Endothelial cell of umbilical vein (primary cell): ENCODE results near the gene FANCI. TPM values are rescaled to one million over a fixed set of nuclear protein-coding genes. Genes with fewer than 3 reads are reported as not detected.

Experiments
- BruUV-seq: library from RNA; stranded (reverse); fragments of 400-500 nt; replicated peaks from 2 replicates; lab custom pipeline; 2021; lab: Mats Ljungman, UMichigan
- CTCF ChIA-PET: fragments of 300-600, 350-600 bp; sonication (Branson Sonifier 250); formaldehyde crosslinking; loops from one replicate; lab custom pipeline; 2021; ENCODE audit warnings: antibody characterized with exemption, inconsistent platforms; lab: Charles Lee
- POLR2A ChIA-PET: fragments of 300-600, 350-600 bp; sonication (Branson Sonifier 250); formaldehyde crosslinking; loops from one replicate; lab custom pipeline; 2021; ENCODE audit warnings: antibody characterized with exemption, inconsistent platforms; lab: Charles Lee
- DNase-seq: peaks from one replicate; pipeline ENCODE4 v3.0.0-alpha.2; 2011; ENCODE audit warnings: low read depth, low spot score
- FAIRE-seq: peaks from 2 replicates; lab custom pipeline; 2011; peaks lifted over from hg19 to GRCh38; lab: Jason Lieb, UNC
- H2AFZ ChIP-seq: 2 replicates; pipeline ENCODE4 v1.6.0; 2012; ENCODE audit warnings: low read depth, low read length, control low read depth, inconsistent platforms
- H3K27ac ChIP-seq: 2 replicates; pipeline ENCODE4 v1.5.1; 2011; ENCODE audit warnings: low read depth, mild to moderate bottlenecking, control low read depth, low read length, moderate library complexity; ENCODE audit not compliant: insufficient read depth
- H3K27me3 ChIP-seq, 2 experiments: 2 replicates each; pipeline versions ENCODE4 v1.6.0 to v1.6.1; 2011; ENCODE audit warnings: low read length in 2 of 2, mixed read lengths in 1 of 2; ENCODE audit not compliant: control insufficient read depth in 2 of 2, insufficient read depth in 2 of 2
- H3K36me3 ChIP-seq, 2 experiments: 2 replicates in 1 of 2; 3 replicates in 1 of 2; pipeline ENCODE4 v1.5.1; 2011; ENCODE audit warnings: low read length in 2 of 2, mild to moderate bottlenecking in 1 of 2, moderate library complexity in 1 of 2; ENCODE audit not compliant: control insufficient read depth in 2 of 2, insufficient read depth in 2 of 2; ENCODE audit errors: extremely low read depth in 1 of 2
- H3K4me1 ChIP-seq: 3 replicates; pipeline ENCODE4 v1.5.1; 2011; ENCODE audit warnings: mild to moderate bottlenecking, low read length; ENCODE audit not compliant: control insufficient read depth, insufficient read depth; ENCODE audit errors: extremely low read depth
- H3K4me2 ChIP-seq: 2 replicates; pipeline ENCODE4 v1.6.1; 2011; ENCODE audit warnings: low read length, control low read depth, mixed read lengths; ENCODE audit not compliant: insufficient read depth
- H3K4me3 ChIP-seq, 3 experiments: fragments of 200-600 bp in 1 of 3; sonication (generic), shearing (Covaris generic) in 1 of 3; replicated peaks in 1 of 3; 2 replicates each; pipeline ENCODE4 v1.5.1; 2011 to 2016; ENCODE audit warnings: control low read depth in 3 of 3, low read length in 3 of 3, mild to moderate bottlenecking in 2 of 3, inconsistent platforms in 1 of 3, low read depth in 1 of 3, moderate library complexity in 1 of 3; ENCODE audit not compliant: insufficient read depth in 1 of 3
- H3K79me2 ChIP-seq: 2 replicates; pipeline ENCODE4 v1.6.0; 2012; ENCODE audit warnings: low read length, inconsistent platforms; ENCODE audit not compliant: control insufficient read depth, insufficient read depth
- H3K9ac ChIP-seq: replicated peaks from 2 replicates; pipeline ENCODE3; 2011; ENCODE audit warnings: low read length, control low read depth; ENCODE audit not compliant: insufficient read depth; ENCODE audit errors: extremely low read depth
- H3K9me1 ChIP-seq: replicated peaks from 3 replicates; pipeline ENCODE4 v1.6.0; 2011; ENCODE audit warnings: mild to moderate bottlenecking, low read length; ENCODE audit not compliant: control insufficient read depth, insufficient read depth; ENCODE audit errors: extremely low read depth
- H3K9me3 ChIP-seq: replicated peaks from 2 replicates; pipeline ENCODE4 v1.5.1; 2012; ENCODE audit warnings: low read length, inconsistent platforms; ENCODE audit not compliant: control insufficient read depth, insufficient read depth
- H4K20me1 ChIP-seq: replicated peaks from 2 replicates; pipeline ENCODE3; 2011; ENCODE audit warnings: mild to moderate bottlenecking, low read length; ENCODE audit not compliant: control insufficient read depth, insufficient read depth; ENCODE audit errors: extremely low read depth
- CTCF ChIP-seq, 2 donors: IDR thresholded peaks; 1 replicate in 1 of 2; 2 replicates in 1 of 2; pipeline ENCODE4 v1.5.1; 2011; ENCODE audit warnings: low read length in 2 of 2, mild to moderate bottlenecking in 2 of 2, moderate library complexity in 2 of 2, control low read depth in 1 of 2, inconsistent platforms in 1 of 2, low read depth in 1 of 2; ENCODE audit not compliant: insufficient read depth in 1 of 2; ENCODE audit errors: extremely low read depth in 1 of 2
- EZH2 ChIP-seq: IDR thresholded peaks from 2 replicates; pipeline ENCODE4 v1.6.1; 2012; ENCODE audit warnings: borderline replicate concordance, low read depth, mild to moderate bottlenecking, moderate library complexity, low read length, inconsistent platforms; ENCODE audit not compliant: severe bottlenecking
- FOS ChIP-seq: IDR thresholded peaks from 2 replicates; pipeline ENCODE4 v1.6.1; 2011; ENCODE audit warnings: mild to moderate bottlenecking, low read length, moderate library complexity, borderline replicate concordance; ENCODE audit not compliant: insufficient read depth
- GATA2 ChIP-seq: IDR thresholded peaks from 2 replicates; pipeline ENCODE4 v1.7.0; 2011; ENCODE audit warnings: low read depth, mild to moderate bottlenecking, moderate library complexity, mixed read lengths, low read length; ENCODE audit not compliant: insufficient read length, insufficient read depth
- JUN ChIP-seq: IDR thresholded peaks from 2 replicates; pipeline ENCODE4 v1.6.1; 2011; ENCODE audit warnings: borderline replicate concordance, low read depth; ENCODE audit not compliant: insufficient read length, insufficient read depth
- MAX ChIP-seq: IDR thresholded peaks from 2 replicates; pipeline ENCODE4 v1.6.1; 2011; ENCODE audit not compliant: insufficient read depth, insufficient read length
- MYC ChIP-seq: IDR thresholded peaks from one replicate; pipeline ENCODE4 v1.6.1; 2011; ENCODE audit warnings: mild to moderate bottlenecking, low read depth, low read length
- POLR2A ChIP-seq: IDR thresholded peaks from 2 replicates; pipeline ENCODE4 v1.6.1; 2012; ENCODE audit warnings: low read depth, mild to moderate bottlenecking, control low read depth, low read length
- POLR2AphosphoS5 ChIP-seq: IDR thresholded peaks from 2 replicates; pipeline ENCODE4 v1.6.1; 2012; ENCODE audit warnings: low read depth, mild to moderate bottlenecking, control low read depth, low read length, moderate library complexity; ENCODE audit not compliant: insufficient read depth
- dilution Hi-C: fragments of 300-500 bp; cut with MboI; formaldehyde crosslinking; loops from one replicate; pipeline ENCODE4 v1.15.0; 2019; ENCODE audit warnings: low sequenced_read_pairs; ENCODE audit not compliant: extremely low pct_ligation_motif_present
- intact Hi-C: fragments of 100-400 bp; cut with micrococcal nuclease; formaldehyde crosslinking; loops from one replicate; pipeline ENCODE4 v1.10.0; 2022
- polyA plus RNA-seq, 4 experiments: library from polyadenylated mRNA; depleted of rRNA in 3 of 4; stranded (reverse) in 3 of 4; unstranded in 1 of 4; fragments of >200 nt; gene quantifications; 2 replicates each; pipeline versions ENCODE4 v1.2.1 to v1.2.3, GENCODE V29; 2011 to 2012; ENCODE audit warnings: missing spikeins in 1 of 4
- total RNA-seq: library from RNA; stranded (reverse); gene quantifications from 2 replicates; pipeline ENCODE4 v1.2.3, GENCODE V29; 2021

The FANCI gene
- total and polyA plus RNA-seq, 2 donors (not counting 3 experiments of a cell fraction or from before 2014, with no cell fraction given), result 10.8 to 74.7 TPM

- CTCF ChIA-PET, result interaction anchor here (5.1 kb wide), 1 partner anchor 20 kb away, joined by 38 read pairs; no protein-coding TSS in a partner anchor
These were observed 17.2 kb upstream of the FANCI start for GRCh38 chr15:89226359-89227221.

More at GRCh38 chr15:89226359-89227221, 17.2 kb upstream of the FANCI start:
- H2AFZ ChIP-seq, result no peak overlapping the region
- no peak overlapping the region for H3K4me2 ChIP-seq
- H3K36me3 ChIP-seq, result no peaks in the 10 kb centered on the region
- POLR2A ChIA-PET, result no interaction called here
- no peaks in the 10 kb centered on the region for H4K20me1 ChIP-seq
- no peaks in the 10 kb centered on the region for H3K4me1 ChIP-seq
- intact Hi-C loops, result no loop called here
- H3K27me3 ChIP-seq, result peaks cover 0 to 2% of the 10 kb centered on the region in 2 experiments
- H3K27ac ChIP-seq, result no peak overlapping the region
- TF ChIP-seq MYC (no peak), POLR2A (no peak), FOS (no peak), EZH2 (no peak), CTCF (IDR thresholded peaks at IDR 0.05; ENCODE audit: extremely low read depth in 1 of 2, insufficient read depth in 1 of 2, low read depth in 1 of 2, low read length in 2 of 2) (no peak), JUN (no peak), MAX (no peak), POLR2AphosphoS5 (no peak), GATA2 (no peak)
- H3K9ac ChIP-seq, result no peak overlapping the region
- no peaks in the 10 kb centered on the region for H3K79me2 ChIP-seq
- FAIRE-seq, result no peak
- H3K9me1 ChIP-seq, result no peaks in the 10 kb centered on the region
- no peak overlapping the region for H3K4me3 ChIP-seq
- dilution Hi-C loops, result no loop called here
- H3K9me3 ChIP-seq, result no peaks in the 10 kb centered on the region
- DNase-seq, result no peak
- BruUV-seq, result no TSS peak
